DMS53 (cell line): ENCODE results near the gene RAB36.
A peak's percentile ranks its signal among the peaks of the same experiment; 100 is the strongest.

ENCODE experiments used
- DNase-seq: peaks from one replicate; lab custom pipeline; 2025; lab: John Stamatoyannopoulos, UW

Gene RAB36

GRCh38 chr22:23137905-23138561 lies 7.2 kb upstream of the RAB36 start:
- peak; percentile 20 for DNase-seq

- DNase-seq = no peak
These were observed 6.5 kb upstream of the RAB36 start for GRCh38 chr22:23138584-23139435.

- DNase-seq = no peak
These were observed 4.9 kb upstream of the RAB36 start for GRCh38 chr22:23140385-23140784.

- no peak for DNase-seq
These were observed 2.7 kb upstream of the RAB36 start for GRCh38 chr22:23142546-23143105.

- DNase-seq = no peak
These were observed 2.2 kb upstream of the RAB36 start for GRCh38 chr22:23143119-23143518.

- peak; percentile 32 for DNase-seq
These were observed 845 bp upstream of the RAB36 start for GRCh38 chr22:23144432-23144831.

DNA sequence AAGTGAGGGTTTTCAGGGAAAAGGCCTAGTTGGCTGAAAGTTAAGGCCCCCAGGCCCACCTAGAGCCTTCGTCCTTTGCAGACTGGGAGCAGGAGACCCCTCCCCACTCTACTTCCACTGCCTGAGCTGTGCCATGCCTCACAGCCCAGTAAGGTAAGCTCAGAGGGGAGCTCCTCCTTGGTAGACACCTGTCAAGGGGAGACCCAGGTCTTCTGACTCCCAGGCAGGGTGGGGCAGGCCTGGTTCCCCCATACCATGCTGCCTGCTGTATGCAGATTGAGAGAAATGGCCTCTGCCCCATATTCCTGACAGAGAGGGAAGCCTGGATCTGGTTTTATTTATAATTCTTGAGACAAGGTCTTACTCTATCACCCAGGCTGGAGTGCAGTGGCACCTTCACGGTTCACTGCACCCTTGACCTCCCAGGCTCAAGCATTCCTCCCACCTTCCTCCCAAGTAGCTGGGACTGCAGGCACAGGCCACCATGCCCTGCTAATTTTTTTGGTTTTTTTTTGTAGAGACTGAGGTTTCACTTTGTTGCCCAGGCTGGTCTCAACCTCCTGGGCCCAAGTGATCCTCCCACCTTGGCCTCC lies 697 bp downstream of the RAB36 start:
- peak; percentile 21 for DNase-seq

- DNase-seq = no peak
These were observed 1.4 kb downstream of the RAB36 start for GRCh38 chr22:23146478-23147205.

DNA sequence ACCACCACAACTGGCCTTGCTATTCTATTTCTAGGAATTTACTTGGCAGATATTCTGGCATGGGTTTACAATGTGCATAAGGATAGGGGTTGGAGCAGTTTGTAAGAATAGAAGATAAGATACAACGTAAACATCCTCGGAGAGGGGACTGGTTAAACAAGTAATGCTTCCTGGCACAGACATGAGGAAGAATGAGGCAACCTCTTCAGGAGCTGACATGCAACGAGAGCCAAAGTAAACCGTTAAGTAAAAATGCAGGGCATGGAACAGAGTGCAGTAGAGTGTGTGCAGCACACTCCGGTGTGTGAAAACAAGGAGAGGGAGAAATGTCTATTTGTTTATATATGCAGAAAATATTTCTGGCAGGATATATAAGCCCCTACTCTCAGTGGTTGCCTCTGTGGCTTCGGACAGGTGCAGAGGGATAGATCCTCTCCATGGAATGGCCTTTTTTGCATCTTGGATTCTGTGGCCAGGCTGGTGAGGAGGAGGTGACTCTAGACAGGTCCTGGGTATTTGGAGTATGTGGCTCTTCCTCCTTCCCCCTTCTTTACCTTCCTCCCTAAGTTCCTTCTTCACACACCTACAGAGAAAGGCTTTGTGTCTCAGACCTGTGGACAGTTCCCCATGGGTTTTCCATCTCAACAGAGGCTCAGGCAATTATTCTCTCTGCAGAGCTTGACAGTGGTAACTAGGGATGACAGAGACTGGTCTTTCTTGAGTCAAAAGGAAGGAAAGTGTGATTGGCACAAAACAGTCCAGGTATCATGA lies 2.5 kb downstream of the RAB36 start:
- DNase-seq = peak; percentile 69

- DNase-seq = no peak
These were observed 4.5 kb downstream of the RAB36 start for GRCh38 chr22:23149743-23150238.

GRCh38 chr22:23150762-23151161 lies 5.5 kb downstream of the RAB36 start:
- no peak for DNase-seq

- DNase-seq = no peak
These were observed 6.5 kb downstream of the RAB36 start for GRCh38 chr22:23151827-23152226.

DNA sequence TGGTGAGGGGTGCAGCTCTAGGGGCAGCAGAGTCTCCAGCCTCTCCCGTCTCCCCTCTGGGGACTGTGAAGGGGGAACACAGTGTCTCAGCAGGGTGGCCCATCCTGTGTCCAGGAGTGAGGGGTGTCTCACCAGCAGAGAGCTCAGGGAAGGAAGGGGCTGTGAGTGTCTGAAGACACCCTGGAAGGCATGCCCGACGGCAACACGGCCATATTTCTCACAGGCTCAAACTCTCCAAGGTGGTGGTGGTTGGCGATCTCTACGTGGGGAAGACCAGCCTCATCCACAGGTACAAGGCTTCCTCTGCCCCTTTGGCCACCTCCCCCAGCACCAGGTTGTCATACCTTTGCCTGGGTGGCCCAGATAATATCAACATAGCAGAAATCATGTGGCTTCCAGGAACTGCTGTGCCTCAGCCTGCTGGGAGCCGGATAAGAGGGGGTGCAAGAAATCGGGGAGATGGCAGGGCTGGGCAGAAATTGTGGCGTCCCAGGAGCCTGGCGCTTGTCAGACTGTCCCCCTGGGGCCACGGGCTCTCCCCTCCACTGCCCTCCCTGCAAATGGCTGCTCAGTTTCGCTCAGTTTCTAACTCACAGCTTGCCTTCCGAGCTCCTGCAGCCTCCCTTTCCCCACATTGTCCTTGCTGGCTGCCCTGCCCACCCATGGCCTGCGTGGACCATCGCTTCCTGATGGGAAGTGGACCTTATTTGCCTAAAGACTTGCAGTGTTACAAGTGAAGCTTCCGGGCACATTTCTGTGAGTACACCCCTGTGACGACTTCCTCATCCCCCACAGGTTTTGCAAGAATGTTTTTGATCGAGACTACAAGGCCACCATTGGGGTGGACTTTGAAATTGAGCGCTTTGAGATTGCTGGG lies 7.2 kb downstream of the RAB36 start:
- DNase-seq = no peak

- no peak for DNase-seq
These were observed 8.7 kb downstream of the RAB36 start for GRCh38 chr22:23153994-23154393.

DNA sequence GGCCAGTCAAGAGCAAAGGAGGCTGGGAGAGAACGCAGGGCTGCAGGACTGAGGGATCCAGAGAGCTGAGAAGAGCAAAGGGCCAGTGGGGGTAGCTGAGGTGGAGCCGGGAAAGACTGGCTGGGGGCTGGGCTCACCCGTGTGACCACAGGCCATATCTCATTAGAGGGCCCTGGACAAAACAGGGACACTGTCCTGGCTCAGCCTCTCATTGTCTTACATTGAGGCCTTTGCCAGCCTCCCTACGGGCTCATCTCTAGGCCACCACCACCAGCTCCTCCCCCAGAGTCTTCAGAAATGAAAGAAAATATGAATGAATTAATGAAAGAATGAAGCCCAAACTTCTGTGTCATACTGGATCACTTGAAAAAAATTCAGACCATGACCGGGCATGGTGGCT lies 9.2 kb downstream of the RAB36 start:
- no peak for DNase-seq

GRCh38 chr22:23155143-23155542 lies 9.9 kb downstream of the RAB36 start:
- DNase-seq = no peak

DNA sequence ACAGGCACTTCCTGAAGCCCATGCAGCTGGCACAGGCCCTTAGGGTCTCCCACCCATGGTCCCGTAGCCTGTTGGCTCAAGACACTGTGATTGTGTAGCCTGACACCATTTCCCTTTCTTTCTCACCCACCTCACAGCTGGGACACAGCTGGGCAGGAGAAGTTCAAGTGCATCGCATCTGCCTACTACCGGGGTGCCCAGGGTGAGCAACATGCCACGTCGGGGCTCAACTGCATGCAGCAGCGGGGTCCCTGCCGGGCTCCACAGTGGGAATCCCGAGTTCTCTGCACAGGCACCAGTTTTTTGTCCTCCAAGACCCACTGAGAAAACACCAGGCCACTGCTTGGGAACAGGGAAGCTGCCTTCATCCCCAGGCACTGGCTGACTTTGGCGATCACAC lies 10.6 kb downstream of the RAB36 start:
- DNase-seq = no peak

- peak; percentile 7 for DNase-seq
These were observed 11.0 kb downstream of the RAB36 start for GRCh38 chr22:23156286-23156685.

- peak; percentile 23 for DNase-seq
These were observed 12.6 kb downstream of the RAB36 start for GRCh38 chr22:23157560-23158515.
